Sigmoid colon (tissue), 3 donors: ENCODE data around the gene LILRB2.

ENCODE experiments used
- POLR2A ChIP-seq, 2 donors: fragments of 450-650 bp; IDR thresholded peaks; one replicate each; pipeline ENCODE4 v1.6.1; 2016; ENCODE audit warnings: antibody characterized with exemption in 2 of 2, mild to moderate bottlenecking in 2 of 2, moderate library complexity in 2 of 2
- TF ChIP-seq, protein P1 (sequence below), 4 experiments: fragments of 450-650 bp in 3 of 4; fragments of 200-600 bp in 1 of 4; IDR thresholded peaks; one replicate each; pipeline ENCODE4 v1.5.1; 2016 to 2019; ENCODE audit warnings: antibody characterized with exemption in 4 of 4, mild to moderate bottlenecking in 3 of 4, moderate library complexity in 2 of 4

DNA sequence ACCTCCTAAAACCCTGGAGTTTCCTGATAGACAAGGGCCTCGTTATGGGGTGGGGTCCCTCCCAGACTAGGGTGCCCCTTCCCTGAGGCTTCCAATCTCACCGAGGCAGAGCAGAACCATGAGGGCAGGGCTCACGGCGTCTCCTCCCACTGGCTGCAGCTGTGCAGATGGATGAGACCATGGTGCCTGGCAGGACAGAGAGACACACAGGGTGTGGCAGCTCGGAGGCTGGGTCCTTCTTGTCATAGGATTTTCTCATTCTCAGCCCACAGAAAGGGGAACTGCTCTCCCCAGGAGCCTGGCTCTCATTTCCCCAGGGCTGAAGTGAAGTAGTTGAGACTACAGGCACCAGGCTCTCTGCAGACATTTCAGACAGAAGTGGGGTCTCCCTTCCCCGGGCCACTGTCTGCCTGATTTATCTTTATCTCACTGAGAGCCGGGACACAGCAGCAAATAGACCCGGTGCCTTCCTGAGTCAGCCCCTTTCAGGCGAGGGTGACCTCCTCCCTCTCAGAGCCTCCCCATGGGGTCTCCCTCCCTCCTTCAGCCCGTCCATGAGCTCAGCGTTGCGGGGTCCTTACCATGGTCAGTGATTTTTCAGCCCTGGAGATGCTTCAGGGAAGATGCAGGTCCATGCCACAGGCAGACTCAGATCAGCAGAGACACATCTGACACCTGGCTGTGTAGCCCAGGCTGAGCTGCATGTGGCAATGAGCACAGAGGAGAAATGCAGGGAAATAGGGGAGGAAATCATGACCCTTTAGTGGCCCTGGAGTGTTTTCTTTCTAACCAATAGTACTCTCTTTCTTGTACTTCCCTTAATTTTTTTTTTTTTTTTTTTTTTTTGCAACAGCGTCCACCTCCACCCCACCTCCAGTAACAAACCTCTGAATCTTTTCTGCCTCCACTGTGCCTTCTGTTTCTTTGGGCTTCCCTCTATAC, 31.8 kb upstream of the LILRB2 start, which contains the start of gene LILRA5:
- TF ChIP-seq POLR2A (IDR thresholded peaks at IDR 0.05): no peak
- TF ChIP-seq, protein P1, sequence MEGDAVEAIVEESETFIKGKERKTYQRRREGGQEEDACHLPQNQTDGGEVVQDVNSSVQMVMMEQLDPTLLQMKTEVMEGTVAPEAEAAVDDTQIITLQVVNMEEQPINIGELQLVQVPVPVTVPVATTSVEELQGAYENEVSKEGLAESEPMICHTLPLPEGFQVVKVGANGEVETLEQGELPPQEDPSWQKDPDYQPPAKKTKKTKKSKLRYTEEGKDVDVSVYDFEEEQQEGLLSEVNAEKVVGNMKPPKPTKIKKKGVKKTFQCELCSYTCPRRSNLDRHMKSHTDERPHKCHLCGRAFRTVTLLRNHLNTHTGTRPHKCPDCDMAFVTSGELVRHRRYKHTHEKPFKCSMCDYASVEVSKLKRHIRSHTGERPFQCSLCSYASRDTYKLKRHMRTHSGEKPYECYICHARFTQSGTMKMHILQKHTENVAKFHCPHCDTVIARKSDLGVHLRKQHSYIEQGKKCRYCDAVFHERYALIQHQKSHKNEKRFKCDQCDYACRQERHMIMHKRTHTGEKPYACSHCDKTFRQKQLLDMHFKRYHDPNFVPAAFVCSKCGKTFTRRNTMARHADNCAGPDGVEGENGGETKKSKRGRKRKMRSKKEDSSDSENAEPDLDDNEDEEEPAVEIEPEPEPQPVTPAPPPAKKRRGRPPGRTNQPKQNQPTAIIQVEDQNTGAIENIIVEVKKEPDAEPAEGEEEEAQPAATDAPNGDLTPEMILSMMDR (IDR thresholded peaks at IDR 0.05): no peak
